Astrocyte of the spinal cord (primary cell): ENCODE results near the gene PPP1R3D.

Experiments used
- DNase-seq: peaks from one replicate; pipeline ENCODE4 v3.0.0; 2011; ENCODE audit warnings: low read depth, low spot score
- H3K4me3 ChIP-seq: 2 replicates; pipeline ENCODE4 v1.5.1; 2011; ENCODE audit warnings: low read depth, mild to moderate bottlenecking, low read length, moderate library complexity
- in situ Hi-C: cut with HindIII; loops from 2 replicates; pipeline ENCODE4 v1.10.0; 2017; ENCODE audit warnings: low sequenced_read_pairs
- TF ChIP-seq, protein P1 (sequence below): IDR thresholded peaks from 2 replicates; pipeline ENCODE4 v1.5.1; 2012; ENCODE audit warnings: low read depth, mild to moderate bottlenecking, low read length, inconsistent platforms

Gene PPP1R3D

DNA sequence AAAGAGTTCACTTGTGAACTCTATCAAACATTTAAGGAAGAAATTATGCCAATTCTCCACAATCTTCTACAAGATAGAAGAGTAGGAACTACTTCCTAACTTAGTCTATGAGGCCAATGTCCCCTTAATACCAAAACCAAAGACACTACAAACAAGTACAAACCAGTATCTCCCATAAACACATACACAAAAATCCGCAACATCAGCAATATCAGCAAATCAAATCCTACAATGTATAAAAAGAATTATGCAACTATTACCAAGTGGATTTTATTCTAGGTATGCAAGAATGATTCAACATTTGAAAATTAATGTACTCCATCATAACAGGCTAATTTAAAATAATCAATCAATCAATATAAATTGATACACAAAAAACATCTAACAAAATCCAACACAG, 52.1 kb downstream of the PPP1R3D start:
- H3K4me3 ChIP-seq: no peak overlapping the region
- in situ Hi-C loops: no loop called here
- TF ChIP-seq, protein P1, sequence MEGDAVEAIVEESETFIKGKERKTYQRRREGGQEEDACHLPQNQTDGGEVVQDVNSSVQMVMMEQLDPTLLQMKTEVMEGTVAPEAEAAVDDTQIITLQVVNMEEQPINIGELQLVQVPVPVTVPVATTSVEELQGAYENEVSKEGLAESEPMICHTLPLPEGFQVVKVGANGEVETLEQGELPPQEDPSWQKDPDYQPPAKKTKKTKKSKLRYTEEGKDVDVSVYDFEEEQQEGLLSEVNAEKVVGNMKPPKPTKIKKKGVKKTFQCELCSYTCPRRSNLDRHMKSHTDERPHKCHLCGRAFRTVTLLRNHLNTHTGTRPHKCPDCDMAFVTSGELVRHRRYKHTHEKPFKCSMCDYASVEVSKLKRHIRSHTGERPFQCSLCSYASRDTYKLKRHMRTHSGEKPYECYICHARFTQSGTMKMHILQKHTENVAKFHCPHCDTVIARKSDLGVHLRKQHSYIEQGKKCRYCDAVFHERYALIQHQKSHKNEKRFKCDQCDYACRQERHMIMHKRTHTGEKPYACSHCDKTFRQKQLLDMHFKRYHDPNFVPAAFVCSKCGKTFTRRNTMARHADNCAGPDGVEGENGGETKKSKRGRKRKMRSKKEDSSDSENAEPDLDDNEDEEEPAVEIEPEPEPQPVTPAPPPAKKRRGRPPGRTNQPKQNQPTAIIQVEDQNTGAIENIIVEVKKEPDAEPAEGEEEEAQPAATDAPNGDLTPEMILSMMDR: no peak
- DNase-seq: no peak
